WTC11 (cell line): ENCODE measurements around the gene TRAPPC10.

Source experiments
- FOXJ3 ChIP-seq: sonication (generic); formaldehyde crosslinking; IDR thresholded peaks from 2 replicates; pipeline ENCODE4 v1.9.0; 2021; ENCODE audit warnings: missing genetic modification reagents, mild to moderate bottlenecking, borderline replicate concordance
- FOXP1 ChIP-seq: sonication (generic); formaldehyde crosslinking; IDR thresholded peaks from 2 replicates; pipeline ENCODE4 v1.8.0; 2022; ENCODE audit warnings: missing genetic modification reagents, mild to moderate bottlenecking, moderate library complexity, borderline replicate concordance
- MAX ChIP-seq: sonication (generic); formaldehyde crosslinking; IDR thresholded peaks from 2 replicates; pipeline ENCODE4 v1.8.0; 2022; ENCODE audit warnings: mild to moderate bottlenecking, missing genetic modification reagents
- USF2 ChIP-seq: sonication (generic); formaldehyde crosslinking; IDR thresholded peaks from 2 replicates; pipeline ENCODE4 v1.8.1; 2023; ENCODE audit warnings: mild to moderate bottlenecking, missing genetic modification reagents, moderate library complexity
- TF ChIP-seq, protein P1 (sequence below): fragments of 200-600 bp; IDR thresholded peaks from 2 replicates; pipeline ENCODE4 v1.8.0; 2022; ENCODE audit warnings: antibody characterized with exemption
- TF ChIP-seq, protein P2 (sequence below): sonication (generic); formaldehyde crosslinking; conservative IDR thresholded peaks from 2 replicates; pipeline ENCODE4 v1.8.1; 2023; ENCODE audit warnings: mild to moderate bottlenecking, low read depth, missing genetic modification reagents, moderate library complexity

GRCh38 chr21:44003307-44003966, 8.7 kb upstream of the TRAPPC10 start:
- TF ChIP-seq, protein P1, sequence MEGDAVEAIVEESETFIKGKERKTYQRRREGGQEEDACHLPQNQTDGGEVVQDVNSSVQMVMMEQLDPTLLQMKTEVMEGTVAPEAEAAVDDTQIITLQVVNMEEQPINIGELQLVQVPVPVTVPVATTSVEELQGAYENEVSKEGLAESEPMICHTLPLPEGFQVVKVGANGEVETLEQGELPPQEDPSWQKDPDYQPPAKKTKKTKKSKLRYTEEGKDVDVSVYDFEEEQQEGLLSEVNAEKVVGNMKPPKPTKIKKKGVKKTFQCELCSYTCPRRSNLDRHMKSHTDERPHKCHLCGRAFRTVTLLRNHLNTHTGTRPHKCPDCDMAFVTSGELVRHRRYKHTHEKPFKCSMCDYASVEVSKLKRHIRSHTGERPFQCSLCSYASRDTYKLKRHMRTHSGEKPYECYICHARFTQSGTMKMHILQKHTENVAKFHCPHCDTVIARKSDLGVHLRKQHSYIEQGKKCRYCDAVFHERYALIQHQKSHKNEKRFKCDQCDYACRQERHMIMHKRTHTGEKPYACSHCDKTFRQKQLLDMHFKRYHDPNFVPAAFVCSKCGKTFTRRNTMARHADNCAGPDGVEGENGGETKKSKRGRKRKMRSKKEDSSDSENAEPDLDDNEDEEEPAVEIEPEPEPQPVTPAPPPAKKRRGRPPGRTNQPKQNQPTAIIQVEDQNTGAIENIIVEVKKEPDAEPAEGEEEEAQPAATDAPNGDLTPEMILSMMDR, result no peak
- TF ChIP-seq, protein P2, sequence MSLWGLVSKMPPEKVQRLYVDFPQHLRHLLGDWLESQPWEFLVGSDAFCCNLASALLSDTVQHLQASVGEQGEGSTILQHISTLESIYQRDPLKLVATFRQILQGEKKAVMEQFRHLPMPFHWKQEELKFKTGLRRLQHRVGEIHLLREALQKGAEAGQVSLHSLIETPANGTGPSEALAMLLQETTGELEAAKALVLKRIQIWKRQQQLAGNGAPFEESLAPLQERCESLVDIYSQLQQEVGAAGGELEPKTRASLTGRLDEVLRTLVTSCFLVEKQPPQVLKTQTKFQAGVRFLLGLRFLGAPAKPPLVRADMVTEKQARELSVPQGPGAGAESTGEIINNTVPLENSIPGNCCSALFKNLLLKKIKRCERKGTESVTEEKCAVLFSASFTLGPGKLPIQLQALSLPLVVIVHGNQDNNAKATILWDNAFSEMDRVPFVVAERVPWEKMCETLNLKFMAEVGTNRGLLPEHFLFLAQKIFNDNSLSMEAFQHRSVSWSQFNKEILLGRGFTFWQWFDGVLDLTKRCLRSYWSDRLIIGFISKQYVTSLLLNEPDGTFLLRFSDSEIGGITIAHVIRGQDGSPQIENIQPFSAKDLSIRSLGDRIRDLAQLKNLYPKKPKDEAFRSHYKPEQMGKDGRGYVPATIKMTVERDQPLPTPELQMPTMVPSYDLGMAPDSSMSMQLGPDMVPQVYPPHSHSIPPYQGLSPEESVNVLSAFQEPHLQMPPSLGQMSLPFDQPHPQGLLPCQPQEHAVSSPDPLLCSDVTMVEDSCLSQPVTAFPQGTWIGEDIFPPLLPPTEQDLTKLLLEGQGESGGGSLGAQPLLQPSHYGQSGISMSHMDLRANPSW, result no peak
- TF ChIP-seq FOXP1, result no peak
- TF ChIP-seq USF2, result no peak
- TF ChIP-seq FOXJ3 (CRISPR knock-in tag), result no peak
- TF ChIP-seq MAX (CRISPR knock-in tag), result no peak
